ENCODE results near the gene PLPPR3.

- TF ChIP-seq CTCF (IDR thresholded peaks at IDR 0.05) (no peak), POLR2AphosphoS5 (IDR thresholded peaks at IDR 0.05) (no peak), POLR2A (IDR thresholded peaks at IDR 0.05) (no peak)
Measured at GRCh38 chr19:772063-772462, 49.7 kb downstream of the PLPPR3 start.
